Neuron (in vitro differentiated cells): ENCODE results near the gene NOX1.
A peak's percentile ranks its signal among the peaks of the same experiment; 100 is the strongest.
"Not testable (repeated sequence)": the region's sequence is repeated elsewhere in the genome, so short reads cannot be mapped to it uniquely, and the experiment has no call there.

ENCODE experiments used
- H2AFZ ChIP-seq: one replicate; pipeline ENCODE4 v1.6.1; 2013; ENCODE audit warnings: low read depth, mild to moderate bottlenecking, inconsistent platforms, low read length, moderate library complexity
- H3K27me3 ChIP-seq: one replicate; pipeline ENCODE4 v1.6.1; 2013; ENCODE audit warnings: low read length; ENCODE audit not compliant: insufficient read depth
- H3K36me3 ChIP-seq: one replicate; pipeline ENCODE4 v1.6.1; 2013; ENCODE audit warnings: low read length; ENCODE audit not compliant: insufficient read depth
- H3K4me1 ChIP-seq: one replicate; pipeline ENCODE4 v1.6.1; 2013; ENCODE audit warnings: low read length; ENCODE audit not compliant: insufficient read depth
- H3K4me3 ChIP-seq: 2 replicates; pipeline ENCODE4 v1.5.1; 2013; ENCODE audit warnings: mild to moderate bottlenecking, low read length, moderate library complexity
- H3K9me3 ChIP-seq: one replicate; pipeline ENCODE4 v1.6.1; 2013; ENCODE audit warnings: low read length

NOX1 gene

GRCh38 chrX:100863326-100863864, 10.8 kb downstream of the NOX1 start:
- H3K36me3 ChIP-seq = no peaks in the 10 kb centered on the region
- H3K9me3 ChIP-seq = no peaks in the 10 kb centered on the region
- H3K4me3 ChIP-seq = no peak overlapping the region
- peaks cover 6% of the 10 kb centered on the region for H3K4me1 ChIP-seq
- H2AFZ ChIP-seq = no peak overlapping the region
- H3K27me3 ChIP-seq = no peaks in the 10 kb centered on the region

GRCh38 chrX:100852810-100853209, 21.3 kb downstream of the NOX1 start:
- Histone ChIP-seq H3K4me3 (no peak overlapping the region), H3K27me3 (no peaks in the 10 kb centered on the region), H3K9me3 (no peaks in the 10 kb centered on the region), H3K36me3 (no peaks in the 10 kb centered on the region), H2AFZ (no peak overlapping the region), H3K4me1 (no peaks in the 10 kb centered on the region)

- no peak overlapping the region for H2AFZ ChIP-seq
- H3K27me3 ChIP-seq = no peaks in the 10 kb centered on the region
- H3K4me3 ChIP-seq = no peak overlapping the region
- no peaks in the 10 kb centered on the region for H3K36me3 ChIP-seq
- no peaks in the 10 kb centered on the region for H3K4me1 ChIP-seq
- H3K9me3 ChIP-seq = no peaks in the 10 kb centered on the region
Measured at GRCh38 chrX:100850317-100850716, 23.8 kb downstream of the NOX1 start.

GRCh38 chrX:100831219-100831946, 42.8 kb downstream of the NOX1 start:
- Histone ChIP-seq H3K4me1 (no peaks in the 10 kb centered on the region), H3K36me3 (peaks cover 64% of the 10 kb centered on the region), H3K27me3 (no peaks in the 10 kb centered on the region), H3K9me3 (no peaks in the 10 kb centered on the region), H2AFZ (no peak overlapping the region), H3K4me3 (no peak overlapping the region)

- no peaks in the 10 kb centered on the region for H3K27me3 ChIP-seq
- no peak overlapping the region for H2AFZ ChIP-seq
- no peaks in the 10 kb centered on the region for H3K4me1 ChIP-seq
- H3K4me3 ChIP-seq = no peak overlapping the region
- H3K9me3 ChIP-seq = no peaks in the 10 kb centered on the region
- peaks cover 68% of the 10 kb centered on the region for H3K36me3 ChIP-seq
Measured at GRCh38 chrX:100830547-100830946, 43.6 kb downstream of the NOX1 start.

- no peak overlapping the region for H2AFZ ChIP-seq
- no peak overlapping the region for H3K4me3 ChIP-seq
- H3K36me3 ChIP-seq = peaks cover 69% of the 10 kb centered on the region
- H3K9me3 ChIP-seq = no peaks in the 10 kb centered on the region
- no peaks in the 10 kb centered on the region for H3K27me3 ChIP-seq
- no peaks in the 10 kb centered on the region for H3K4me1 ChIP-seq
Measured at GRCh38 chrX:100830143-100830542, 44.0 kb downstream of the NOX1 start.

GRCh38 chrX:100829730-100830129, 44.4 kb downstream of the NOX1 start:
- H3K27me3 ChIP-seq = no peaks in the 10 kb centered on the region
- peaks cover 70% of the 10 kb centered on the region for H3K36me3 ChIP-seq
- H3K4me1 ChIP-seq = no peaks in the 10 kb centered on the region
- no peaks in the 10 kb centered on the region for H3K9me3 ChIP-seq
- no peak overlapping the region for H3K4me3 ChIP-seq
- H2AFZ ChIP-seq = no peak overlapping the region

- Histone ChIP-seq H3K4me3 (peak within 1 kb of the TSS; percentile 69), H3K9me3 (no peaks in the 10 kb centered on the region), H2AFZ (peak within 1 kb of the TSS; percentile 65), H3K36me3 (peaks cover 19% of the 10 kb centered on the region), H3K27me3 (peaks cover 18% of the 10 kb centered on the region), H3K4me1 (no peaks in the 10 kb centered on the region)
Measured at GRCh38 chrX:100819837-100820666, 54.1 kb downstream of the NOX1 start, which contains the start of gene CSTF2. TSS of gene CSTF2 (plus strand) at chrX:100820391. CDS start at chrX:100820417, 26 bp downstream.

GRCh38 chrX:100819534-100819836, 54.7 kb downstream of the NOX1 start:
- Histone ChIP-seq H3K27me3 (peaks cover 18% of the 10 kb centered on the region), H3K9me3 (no peaks in the 10 kb centered on the region), H3K36me3 (peaks cover 16% of the 10 kb centered on the region), H3K4me1 (no peaks in the 10 kb centered on the region), H3K4me3 (peak overlapping the region; percentile 69), H2AFZ (peak overlapping the region; percentile 65)

- Histone ChIP-seq H3K36me3 (no peaks in the 10 kb centered on the region), H3K27me3 (peaks cover 20% of the 10 kb centered on the region), H2AFZ (no peak overlapping the region), H3K4me3 (no peak overlapping the region), H3K4me1 (no peaks in the 10 kb centered on the region), H3K9me3 (no peaks in the 10 kb centered on the region)
Measured at GRCh38 chrX:100817340-100817739, 56.8 kb downstream of the NOX1 start.

- no peaks in the 10 kb centered on the region for H3K4me1 ChIP-seq
- peaks cover 16% of the 10 kb centered on the region for H3K27me3 ChIP-seq
- no peaks in the 10 kb centered on the region for H3K9me3 ChIP-seq
- H3K36me3 ChIP-seq = no peaks in the 10 kb centered on the region
- H3K4me3 ChIP-seq = no peak overlapping the region
- no peak overlapping the region for H2AFZ ChIP-seq
Measured at GRCh38 chrX:100812216-100813158, 61.7 kb downstream of the NOX1 start.

- not testable (repeated sequence) for H3K4me3 ChIP-seq, H3K27me3 ChIP-seq, H3K4me1 ChIP-seq, H2AFZ ChIP-seq, H3K36me3 ChIP-seq, H3K9me3 ChIP-seq
Measured at GRCh38 chrX:100808265-100808664, 65.9 kb downstream of the NOX1 start.
